GM19239 (cell line): ENCODE measurements around the gene ADI1.
A peak's percentile ranks its signal among the peaks of the same experiment; 100 is the strongest.

ENCODE experiments used
- DNase-seq: peaks from one replicate; pipeline ENCODE4 v3.0.0; 2011; ENCODE audit warnings: low spot score; ENCODE audit not compliant: insufficient read length
- FAIRE-seq: peaks from 2 replicates; lab custom pipeline; 2011; peaks lifted over from hg19 to GRCh38; lab: Jason Lieb, UNC

Gene ADI1, protein sequence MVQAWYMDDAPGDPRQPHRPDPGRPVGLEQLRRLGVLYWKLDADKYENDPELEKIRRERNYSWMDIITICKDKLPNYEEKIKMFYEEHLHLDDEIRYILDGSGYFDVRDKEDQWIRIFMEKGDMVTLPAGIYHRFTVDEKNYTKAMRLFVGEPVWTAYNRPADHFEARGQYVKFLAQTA

DNA sequence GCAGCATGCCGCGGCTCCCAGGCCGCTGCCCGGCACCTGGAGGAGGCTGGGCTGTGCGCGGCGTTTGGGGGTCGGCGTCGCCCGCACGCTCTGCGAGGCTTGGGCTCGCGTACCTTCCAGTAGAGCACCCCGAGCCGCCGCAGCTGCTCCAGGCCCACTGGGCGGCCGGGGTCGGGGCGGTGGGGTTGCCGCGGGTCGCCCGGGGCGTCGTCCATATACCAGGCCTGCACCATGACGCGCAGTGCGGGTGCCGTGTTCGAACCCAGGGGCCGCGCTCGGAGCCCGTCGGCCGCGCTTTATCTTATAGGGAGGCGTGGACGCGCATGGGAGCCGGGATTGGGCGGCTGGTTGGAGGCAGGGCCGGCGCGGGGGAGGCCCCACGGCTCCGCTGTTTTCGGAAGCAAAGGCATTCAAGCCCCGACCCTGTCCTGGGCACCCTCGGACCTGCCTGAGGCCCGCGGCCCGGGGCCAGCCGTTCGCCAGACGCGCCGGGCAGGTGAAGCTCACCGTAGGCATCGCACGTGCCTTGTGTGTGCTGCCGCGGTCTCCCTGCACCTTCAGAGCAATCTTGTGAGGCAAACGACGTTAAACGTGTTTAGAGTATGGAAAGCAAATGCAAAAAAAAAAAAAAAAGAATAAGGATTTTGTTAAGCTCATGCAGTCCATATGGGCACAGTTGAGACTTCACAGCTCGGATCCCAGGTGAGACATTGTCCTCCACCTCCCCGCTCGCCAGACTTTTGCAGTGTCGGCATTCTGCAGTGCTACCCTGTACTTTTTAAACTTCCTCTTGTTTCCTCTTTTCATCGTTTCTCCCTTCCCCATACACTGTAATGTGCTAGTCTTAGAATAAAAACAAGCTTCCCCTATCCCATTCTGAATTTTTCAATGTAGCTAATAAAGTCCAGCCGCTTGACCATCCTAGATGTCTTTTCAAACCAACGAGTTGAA is at the start of gene ADI1:
ADI1 (minus strand) TSS at position 277 of the 951 bp plus-strand sequence; CDS start at position 233, 44 bp downstream.
- DNase-seq: peak; percentile 65
- no peak for FAIRE-seq

DNA sequence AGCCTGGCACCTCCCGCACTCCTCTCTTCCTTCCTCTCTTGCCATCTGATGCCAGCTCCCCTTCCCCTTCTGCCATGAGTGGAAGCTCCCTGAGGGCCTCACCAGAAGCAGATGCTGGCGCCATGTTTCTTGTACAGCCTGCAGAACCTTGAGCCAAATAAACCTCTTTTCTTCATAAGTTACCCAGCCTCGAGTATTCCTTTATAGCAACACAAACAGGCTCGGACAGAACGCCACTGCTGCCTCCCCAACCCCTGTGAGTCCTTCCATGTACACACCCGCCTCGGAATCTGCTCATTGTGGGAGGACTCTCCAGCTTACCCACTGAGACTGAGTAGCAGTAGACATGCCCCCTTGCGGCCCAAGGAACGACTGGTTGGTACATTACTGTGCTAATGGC is 47.5 kb upstream of the ADI1 start:
- no peak for FAIRE-seq
- no peak for DNase-seq

DNA sequence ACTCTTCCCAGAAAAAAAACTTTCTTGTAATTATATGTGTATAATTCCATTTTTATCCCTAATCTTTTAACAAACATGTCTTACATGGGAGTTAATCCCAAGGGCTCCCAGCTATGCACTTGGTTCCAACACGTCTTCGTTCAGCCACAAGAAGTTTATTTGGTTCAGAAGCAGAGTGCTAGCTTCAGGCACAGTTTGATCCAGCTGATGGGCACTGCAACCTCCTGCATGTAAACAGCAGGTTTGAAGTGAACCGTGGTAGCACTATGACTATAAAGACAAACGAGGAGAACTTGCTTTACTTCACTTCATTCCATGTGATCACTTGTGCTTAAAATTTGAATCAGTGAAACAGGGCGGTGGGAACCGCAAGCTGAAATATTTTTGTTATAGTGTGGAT is 45.8 kb upstream of the ADI1 start:
- DNase-seq (no peak), FAIRE-seq (no peak)

DNA sequence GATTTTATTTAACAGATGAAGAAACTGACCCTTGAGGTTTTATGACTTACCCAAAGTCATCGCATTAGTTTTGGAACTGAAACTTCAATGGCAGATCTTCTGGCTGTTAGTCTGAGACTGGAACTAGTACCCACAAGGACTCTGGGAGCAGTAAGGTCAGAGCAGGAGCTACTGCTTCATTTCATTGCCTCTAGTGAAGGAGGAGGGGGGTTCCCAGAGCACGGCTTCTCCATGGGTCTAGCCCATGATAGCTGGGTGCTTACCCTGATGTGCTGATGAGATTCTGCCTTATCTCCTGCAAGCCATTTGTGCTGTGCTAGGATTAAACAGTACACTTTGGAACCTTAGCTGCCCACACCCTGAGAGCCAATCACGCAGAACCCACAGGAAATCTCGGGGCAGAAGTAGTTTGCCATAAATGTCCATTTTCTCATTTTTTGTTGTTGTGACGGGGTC is 44.2 kb upstream of the ADI1 start:
- FAIRE-seq (peak; percentile 83), DNase-seq (peak; percentile 36)

DNA sequence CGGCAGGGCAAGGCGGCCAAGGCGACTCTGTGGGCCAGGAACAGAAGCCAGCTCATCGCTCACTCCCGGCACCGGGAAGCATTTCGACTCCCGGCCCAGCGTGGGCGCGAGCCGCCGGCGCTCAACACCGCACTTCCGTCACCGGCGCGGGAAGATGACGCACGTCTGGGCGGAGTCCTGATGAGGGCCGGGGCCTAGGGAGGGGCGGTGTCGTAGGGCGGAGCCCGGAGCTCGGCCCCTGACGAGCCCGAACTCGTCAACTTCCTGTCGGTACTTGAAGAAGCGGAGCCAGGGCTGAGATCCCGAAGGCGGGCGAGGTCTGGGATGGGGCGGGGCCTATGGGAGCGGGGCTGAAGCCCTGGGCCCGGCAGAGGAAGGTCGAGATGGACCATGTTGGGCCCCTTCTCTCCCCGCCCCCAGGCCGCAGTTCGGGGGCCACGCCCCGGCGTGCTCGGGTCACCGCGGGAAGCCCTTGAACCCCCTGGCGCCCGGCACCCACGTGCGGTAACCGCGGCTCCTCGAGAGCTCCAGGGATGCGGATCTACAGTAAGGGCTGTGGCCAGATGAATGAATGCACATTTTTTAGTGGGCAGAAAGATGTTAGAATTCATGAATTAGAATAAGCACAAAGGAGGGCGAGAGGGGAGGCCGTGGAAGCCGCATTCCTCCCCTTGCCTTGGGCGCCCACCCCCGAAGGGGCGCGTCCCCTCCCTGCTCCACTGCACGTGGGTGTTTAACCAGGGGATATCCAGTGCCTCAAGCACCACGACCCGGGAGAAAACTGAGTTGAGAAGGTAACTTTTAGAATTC is 39.1 kb upstream of the ADI1 start, which contains the start of gene RNASEH1:
RNASEH1 (minus strand) TSS at position 129 of the 810 bp plus-strand sequence; CDS start at position 56, 73 bp downstream.
- DNase-seq (peak; percentile 96), FAIRE-seq (peak; percentile 93)

DNA sequence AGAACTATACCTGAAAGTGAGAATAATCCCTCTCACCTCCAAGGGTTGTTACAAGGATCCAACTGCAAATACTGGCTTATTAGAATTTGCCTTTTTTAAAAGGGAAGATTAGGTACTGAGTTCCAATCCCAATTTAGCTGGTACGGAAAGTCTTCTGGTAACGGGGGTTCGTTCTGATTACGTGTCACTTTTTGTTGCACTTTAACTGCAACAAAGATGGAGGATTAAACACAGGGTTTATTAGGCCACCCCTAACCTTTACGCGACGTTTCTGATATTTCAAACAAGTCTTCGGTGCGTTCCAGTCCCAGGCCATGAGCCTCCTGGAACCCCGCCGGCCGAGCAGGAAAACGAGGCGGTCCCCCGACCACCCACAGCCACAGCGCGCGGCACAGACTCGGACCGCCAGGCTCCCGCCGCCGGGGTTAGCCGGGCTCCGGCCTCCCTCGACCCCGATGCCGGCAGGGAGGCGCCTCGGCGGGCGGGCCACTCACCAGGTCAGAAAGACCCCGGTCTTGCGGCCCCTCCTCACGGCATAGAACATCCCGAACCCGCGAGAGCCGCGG is 38.4 kb upstream of the ADI1 start:
- DNase-seq: no peak
- FAIRE-seq: peak; percentile 31

DNA sequence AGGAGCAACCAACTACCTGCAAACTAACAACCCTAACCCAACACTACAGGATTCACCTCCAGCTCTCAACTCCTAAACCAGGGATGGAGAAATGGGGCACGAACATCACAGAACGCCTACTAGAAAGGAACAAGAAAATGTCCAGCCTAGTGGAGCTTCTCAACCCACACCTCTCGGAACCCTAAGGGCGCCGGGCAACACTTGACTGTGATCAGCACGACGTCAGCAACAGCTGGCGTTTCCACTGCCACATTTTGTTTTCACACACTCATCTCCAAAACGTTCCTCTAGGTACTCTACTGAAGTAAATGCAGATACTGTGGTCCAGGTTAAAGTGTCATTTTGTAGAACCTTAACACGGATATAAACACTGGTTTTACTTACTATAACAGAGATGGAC is 34.6 kb upstream of the ADI1 start:
- no peak for FAIRE-seq

DNA sequence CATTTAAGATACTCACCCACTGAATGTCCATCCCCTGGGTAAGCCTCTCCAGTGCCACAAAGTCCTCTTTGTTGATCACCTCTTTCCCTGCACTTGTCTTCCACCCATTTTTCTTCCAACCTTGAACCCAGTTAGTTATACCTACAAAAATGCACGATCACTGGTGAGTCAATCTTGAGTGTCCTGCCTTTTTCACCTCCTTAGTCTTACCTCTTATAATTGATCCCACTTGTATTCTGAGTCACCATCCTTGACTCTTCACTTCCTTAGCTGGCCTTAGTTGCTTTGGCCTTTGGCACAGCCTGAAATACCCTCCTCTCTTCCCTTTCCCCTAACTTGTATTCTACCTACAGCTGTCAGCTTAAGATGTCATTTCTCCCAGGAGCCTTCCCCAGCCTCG is 28.6 kb upstream of the ADI1 start:
- FAIRE-seq (no peak), DNase-seq (no peak)

More for the DNA sequence above, 34.6 kb upstream of the ADI1 start:
- DNase-seq: no peak

DNA sequence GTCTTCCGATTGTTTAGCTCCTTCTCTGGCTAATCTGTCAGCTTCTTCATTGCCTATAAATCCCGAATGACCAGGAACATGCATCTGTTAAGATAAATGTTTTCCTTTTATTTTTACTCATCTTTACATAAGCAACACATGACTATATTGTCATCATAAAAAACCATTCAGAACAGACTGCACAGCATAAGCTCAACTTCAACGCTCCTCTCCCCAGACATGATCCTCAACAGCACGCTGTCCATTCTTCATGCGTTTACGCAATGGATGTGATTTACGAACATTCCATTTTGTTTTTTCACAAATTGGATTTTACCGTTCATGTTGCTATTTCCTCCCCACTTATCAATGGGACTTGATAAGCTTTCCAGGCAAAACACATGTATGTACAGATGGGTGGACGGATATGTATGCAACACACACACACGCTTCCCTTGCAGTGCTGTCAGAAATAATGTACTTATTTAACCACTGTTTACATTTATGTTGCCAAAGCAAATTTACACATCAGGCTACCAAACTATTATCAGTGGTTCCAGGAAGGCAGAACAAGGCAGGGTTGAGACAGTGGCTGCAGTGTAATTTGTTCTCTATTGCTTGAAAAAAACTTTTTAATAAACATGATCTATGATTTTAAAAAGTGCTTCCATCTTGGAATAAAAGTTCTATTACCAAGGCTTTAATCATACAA is 26.6 kb upstream of the ADI1 start:
- FAIRE-seq: no peak
- no peak for DNase-seq

DNA sequence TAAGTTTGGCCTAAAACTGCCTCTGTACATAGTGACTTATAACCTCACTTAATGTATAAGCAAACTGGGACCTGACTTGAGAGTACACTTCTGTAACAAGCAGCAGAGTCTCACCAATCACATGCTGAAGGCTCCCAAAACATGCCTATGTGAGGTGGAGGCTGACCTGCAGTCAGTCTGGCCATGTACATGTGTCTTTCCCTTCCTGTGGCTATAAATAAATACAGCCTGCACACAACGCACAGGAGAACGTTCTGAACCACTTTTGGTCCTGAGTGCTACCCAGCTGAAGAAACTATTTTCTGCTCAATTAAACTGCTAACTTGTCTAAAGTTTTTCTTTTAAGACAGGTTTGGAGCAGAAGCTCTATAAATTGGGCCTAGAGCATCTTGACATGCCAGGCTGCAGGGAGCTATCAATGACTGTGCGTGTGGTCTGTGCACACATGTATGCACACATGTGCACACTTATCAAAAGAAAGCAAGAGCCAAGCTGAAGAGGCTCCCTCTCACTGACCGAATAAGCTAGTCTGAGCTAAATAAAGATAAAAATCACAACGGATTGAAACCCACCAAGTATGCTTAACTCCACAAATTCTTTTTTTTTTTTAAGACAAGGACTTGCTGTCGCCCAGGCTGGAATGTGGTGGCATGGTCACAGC is 23.8 kb upstream of the ADI1 start:
- FAIRE-seq: no peak

DNA sequence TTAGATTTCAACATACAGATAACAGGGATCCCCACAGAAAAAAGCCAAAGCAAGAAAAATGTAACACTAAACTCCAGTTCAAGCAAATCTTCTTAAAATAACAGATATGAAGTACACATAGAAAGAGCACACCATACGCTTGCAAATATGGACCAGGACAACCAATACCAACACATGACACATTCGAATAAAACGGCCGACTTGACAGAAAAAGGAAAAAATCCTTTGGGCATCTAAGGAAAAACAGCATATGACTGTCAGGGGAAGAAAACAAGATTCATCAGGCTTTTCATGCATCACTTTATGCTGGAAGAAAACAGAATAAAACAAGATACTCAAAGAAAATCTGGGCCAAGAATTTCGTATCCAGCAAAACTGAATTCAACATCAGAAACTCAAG is 22.8 kb upstream of the ADI1 start:
- FAIRE-seq: no peak
- no peak for DNase-seq

More for the DNA sequence above, 23.8 kb upstream of the ADI1 start:
- DNase-seq: no peak

DNA sequence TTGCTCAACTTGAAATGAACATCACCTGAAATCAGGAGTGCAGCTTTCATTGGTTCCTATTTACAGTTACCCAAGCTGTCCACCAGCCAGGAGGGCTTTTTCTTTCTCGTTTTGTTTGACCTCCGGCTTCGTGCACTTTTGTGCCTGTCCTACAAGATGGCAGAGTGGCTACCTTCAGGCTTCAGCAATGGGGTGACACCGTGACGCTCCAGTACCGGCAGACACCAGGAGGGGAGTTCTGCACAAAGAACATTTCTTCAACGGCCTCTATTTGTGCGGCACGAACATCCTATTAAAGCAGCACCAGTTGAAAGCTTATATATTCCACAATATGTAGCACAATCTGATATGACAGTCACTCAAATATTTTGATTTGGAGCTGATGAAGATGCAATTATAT is 20.5 kb upstream of the ADI1 start:
- DNase-seq (no peak), FAIRE-seq (no peak)

DNA sequence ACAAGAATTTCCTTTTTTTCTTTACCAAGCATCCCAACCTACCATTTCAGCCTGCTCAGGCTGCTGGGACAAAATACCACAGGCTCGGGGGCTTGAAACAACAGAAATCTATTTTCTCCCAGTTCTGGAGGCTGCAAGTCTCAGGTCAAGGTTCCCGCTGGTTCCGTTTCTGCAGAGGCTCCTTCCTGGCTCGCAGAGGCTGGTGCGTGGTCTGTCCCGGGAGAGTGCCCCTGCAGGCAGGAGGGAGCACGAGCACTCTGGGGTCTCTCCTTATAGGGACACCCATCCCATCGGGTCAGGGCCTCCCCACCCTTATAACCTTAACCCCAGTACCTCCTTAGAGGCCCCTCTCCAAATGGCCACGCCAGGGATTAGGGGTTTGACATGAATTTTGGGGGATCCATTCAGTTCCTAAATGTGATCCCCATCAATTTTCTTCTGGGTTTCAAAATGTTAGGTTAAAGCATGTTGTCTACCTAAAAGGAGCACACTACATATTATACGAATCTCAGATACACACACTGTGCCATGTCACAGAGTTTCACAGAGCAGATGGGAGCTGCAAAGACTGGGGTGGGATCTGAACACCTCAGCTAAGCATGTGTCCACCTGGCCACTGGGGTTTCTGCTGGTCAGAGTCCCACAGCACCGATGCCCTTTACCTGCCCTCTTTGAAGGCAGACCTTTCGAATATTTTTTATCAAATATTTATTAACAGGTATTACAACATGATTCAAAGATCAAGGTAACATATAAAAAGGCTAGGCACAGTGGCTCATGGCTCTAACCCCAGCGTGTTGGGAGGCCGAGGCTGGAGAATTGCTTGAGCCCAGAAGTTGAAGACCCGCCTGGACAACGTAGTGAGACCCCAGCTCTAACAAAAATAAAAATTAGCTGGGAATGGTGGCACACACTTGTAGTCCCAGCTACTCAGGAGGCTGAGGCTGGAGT is 17.6 kb upstream of the ADI1 start:
- no peak for DNase-seq
- FAIRE-seq: no peak

DNA sequence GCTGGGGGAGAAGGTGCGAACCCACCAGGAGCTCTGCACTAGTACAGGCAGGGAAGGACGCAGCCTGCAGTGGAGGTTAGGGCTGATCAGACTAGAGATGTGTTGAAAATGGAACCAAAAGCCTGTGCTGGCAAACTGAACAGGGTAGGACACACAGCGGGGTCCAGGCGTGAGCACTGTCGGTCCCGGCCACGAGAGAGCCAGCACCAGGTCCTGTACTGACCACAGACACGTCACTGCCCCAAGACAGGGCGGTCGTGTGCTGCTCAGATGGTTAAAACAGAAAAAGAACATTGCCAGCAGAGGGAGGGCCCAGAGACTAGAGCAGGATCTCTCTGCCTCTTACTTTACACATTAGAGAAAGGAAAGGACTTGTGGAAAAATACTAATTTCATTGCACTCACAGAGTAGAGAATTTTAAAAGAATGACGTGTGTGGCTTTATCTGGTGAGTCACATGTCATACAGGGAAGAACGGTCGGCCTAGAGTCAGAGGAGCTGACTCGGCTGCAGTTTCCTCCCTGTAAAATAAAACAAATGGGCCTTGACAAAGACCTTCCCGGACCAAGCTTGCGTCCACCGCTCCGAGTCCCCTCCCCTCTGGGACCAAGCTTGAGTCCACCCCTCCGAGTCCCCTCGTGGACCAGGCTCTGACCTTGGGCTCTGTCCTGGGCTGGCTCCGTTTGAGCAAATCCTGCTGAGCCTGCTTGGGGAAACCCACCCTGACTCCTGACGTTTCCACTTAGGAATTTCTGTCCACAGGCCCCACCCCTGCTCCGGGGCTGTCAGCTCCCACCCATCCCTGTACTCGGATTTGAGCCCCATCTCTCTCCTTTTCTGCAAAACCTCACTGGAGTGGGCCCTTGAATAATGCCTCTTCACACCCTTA is 16.7 kb upstream of the ADI1 start:
- FAIRE-seq: no peak
- no peak for DNase-seq

DNA sequence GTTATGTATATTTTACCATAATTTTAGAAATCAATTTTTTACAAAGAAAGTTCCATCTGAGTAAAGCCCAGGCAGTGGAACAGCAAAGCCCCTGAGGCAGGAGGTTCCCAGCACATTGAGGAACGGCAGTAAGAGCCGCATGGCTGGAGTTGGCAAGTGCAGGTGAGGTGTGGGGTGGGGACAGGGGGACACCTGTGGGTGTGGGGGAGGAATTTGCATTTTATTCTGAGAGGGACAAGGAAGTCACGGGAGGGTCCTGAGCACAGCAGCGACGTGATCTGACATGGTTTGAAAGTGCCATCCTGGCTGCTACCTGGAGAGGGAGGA is 16.1 kb upstream of the ADI1 start:
- DNase-seq: no peak
- FAIRE-seq: no peak

DNA sequence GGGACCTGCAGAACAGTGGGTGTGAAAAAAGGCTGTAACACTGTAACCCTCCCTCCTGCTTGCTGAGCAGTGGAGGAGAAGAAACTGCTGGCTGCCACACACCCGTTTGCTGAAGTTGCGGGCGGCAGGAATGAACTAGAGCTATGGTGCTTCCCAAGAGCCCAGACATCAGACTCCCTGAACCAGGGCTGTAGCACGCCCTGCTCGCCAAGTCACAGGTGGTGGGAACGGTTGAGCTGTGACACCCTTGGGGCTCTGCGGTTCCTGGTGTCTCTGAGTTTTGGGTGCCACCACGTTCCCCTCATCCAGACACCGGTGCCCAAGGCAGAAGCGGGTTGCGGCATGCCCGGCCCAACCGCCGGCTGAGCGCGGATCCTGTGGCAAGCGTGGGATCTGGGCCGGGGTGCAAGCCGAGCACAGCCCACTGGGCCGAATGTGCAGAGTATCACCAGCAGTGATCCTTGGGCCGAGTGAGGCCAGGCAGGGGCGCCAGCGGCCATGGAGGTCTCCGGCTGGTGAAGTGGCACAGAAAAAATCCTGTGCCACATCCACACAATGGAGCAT is 15.0 kb upstream of the ADI1 start:
- FAIRE-seq: no peak
- DNase-seq: no peak

DNA sequence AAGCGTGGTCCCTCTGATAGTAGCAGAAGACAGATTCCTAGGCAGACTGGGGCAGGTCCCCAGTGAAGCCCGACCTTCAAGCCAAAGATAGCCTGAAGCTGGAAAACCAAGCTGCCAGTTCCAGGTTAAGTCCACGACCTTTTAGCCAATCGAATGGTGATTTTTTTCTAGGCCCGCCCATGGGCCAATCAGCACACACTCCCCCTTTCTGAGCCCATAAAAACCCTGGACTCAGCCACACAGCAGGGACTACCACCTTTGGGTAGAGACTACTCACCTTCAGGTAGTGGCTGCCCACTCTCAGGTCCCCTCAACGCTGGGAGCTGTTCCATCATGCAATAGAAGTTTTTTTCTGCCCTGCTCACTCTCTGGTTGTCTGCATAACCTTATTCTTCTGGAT is 14.5 kb upstream of the ADI1 start:
- no peak for DNase-seq
- FAIRE-seq: no peak
